Measurements from ENCODE around the gene ZYX. TPM values are rescaled to one million over a fixed set of nuclear protein-coding genes. Genes with fewer than 3 reads are reported as not detected.
A peak's percentile ranks its signal among the peaks of the same experiment; 100 is the strongest.

ZYX gene
- total RNA-seq, 2 experiments from 2014 or later, result 103 to 148 TPM

DNA sequence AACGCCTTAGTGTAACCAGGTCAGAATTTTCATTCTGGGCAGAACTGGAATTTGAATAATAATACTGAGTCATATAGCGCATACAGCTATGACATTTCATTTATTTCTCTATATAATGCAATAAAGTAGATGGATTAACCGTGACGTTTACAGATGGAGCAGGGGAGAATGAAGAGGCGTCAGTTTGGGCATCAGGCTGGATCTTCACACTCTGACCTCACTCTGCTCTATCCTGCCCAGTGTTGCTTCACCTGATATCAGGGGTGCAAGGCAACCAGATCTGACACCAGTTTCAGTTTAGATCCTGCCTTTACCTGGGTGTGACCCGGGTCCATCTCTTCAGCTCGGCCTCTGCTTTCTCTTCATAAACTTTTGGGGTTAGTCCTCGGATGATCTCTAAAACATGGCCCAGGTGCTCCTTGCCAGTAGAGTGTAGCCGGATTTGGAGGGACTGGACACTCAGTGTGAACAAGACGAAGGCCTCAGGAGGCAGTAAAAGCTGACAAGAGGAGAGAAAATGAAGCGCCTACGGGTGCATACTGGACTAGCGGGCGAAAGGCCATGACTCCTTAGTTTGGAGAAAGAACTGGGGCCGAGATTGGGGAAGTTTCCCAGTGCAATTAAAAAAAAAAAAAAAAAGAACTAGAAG is 1.4 kb upstream of the ZYX start:
- POLR2A ChIA-PET, result interaction anchor here (0.6 to 1.3 kb wide), 5 partner anchors 16 to 572 kb away, joined by 3 to 7 read pairs (median 3); no protein-coding TSS in a partner anchor
- H3K9me3 Mint-ChIP-seq (ENCODE audit: low read depth), result no peaks in the 10 kb centered on the region
- peak overlapping the region; percentile 82 for H3K4me3 Mint-ChIP-seq
- CTCF ChIA-PET, result interaction anchor here (0.6 to 3.3 kb wide), 22 partner anchors 11 to 538 kb away, joined by 3 to 19 read pairs (median 4); no protein-coding TSS in a partner anchor
- intact Hi-C loops (cut with DNase I, micrococcal nuclease), result loop anchor here (1.0 to 10.0 kb wide), 12 partner anchors 17 to 575 kb away; partner anchors contain the start of genes EPHA1 (in 2 of the 2), CASP2 (in 1 of the 2), FAM131B (in 1 of the 2) and TCAF1 (in 1 of the 2)
- peak; percentile 1 for ATAC-seq
- H3K27me3 Mint-ChIP-seq, result no peaks in the 10 kb centered on the region
- peak overlapping the region; percentile 89 for H3K27ac Mint-ChIP-seq
- H3K4me1 Mint-ChIP-seq, result peaks cover 44% of the 10 kb centered on the region
- DNase-seq, result peak; percentile 32
- H3K36me3 Mint-ChIP-seq (ENCODE audit: low read depth), result peaks cover 5% of the 10 kb centered on the region

DNA sequence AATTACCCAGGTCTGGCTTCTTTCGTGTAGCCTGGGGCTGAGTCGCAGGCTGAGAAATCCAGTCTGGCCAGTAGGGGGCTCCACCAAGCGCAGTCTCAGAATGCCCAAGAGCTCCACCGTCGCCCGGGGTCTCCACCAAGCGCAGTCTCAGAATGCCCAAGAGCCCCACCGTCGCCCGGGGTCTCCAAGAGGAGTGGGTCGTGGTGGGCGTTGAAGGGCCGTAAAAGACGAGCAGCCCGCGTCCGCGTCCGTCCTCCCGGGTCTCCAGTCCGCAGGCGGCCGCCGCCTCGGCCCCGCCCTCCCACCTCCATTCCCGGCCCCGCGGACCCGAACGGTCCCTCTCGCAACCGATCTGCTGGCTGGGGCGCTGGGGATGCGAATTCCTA is 892 bp upstream of the ZYX start:
- H3K27me3 Mint-ChIP-seq, result no peaks in the 10 kb centered on the region
- intact Hi-C loops (cut with DNase I, micrococcal nuclease), result loop anchor here (1.0 to 10.0 kb wide), 12 partner anchors 18 to 575 kb away; partner anchors contain the start of genes EPHA1 (in 2 of the 2), CASP2 (in 1 of the 2), FAM131B (in 1 of the 2) and TCAF1 (in 1 of the 2)
- peak overlapping the region; percentile 89 for H3K27ac Mint-ChIP-seq
- POLR2A ChIA-PET, result interaction anchor here (0.6 to 1.3 kb wide), 4 partner anchors 16 to 572 kb away, joined by 3 to 7 read pairs (median 3); no protein-coding TSS in a partner anchor
- H3K36me3 Mint-ChIP-seq (ENCODE audit: low read depth), result peaks cover 5% of the 10 kb centered on the region
- peak overlapping the region; percentile 82 for H3K4me3 Mint-ChIP-seq
- CTCF ChIA-PET, result interaction anchor here (0.5 to 3.3 kb wide), 21 partner anchors 11 to 539 kb away, joined by 3 to 19 read pairs (median 4); no protein-coding TSS in a partner anchor
- H3K4me1 Mint-ChIP-seq, result peaks cover 39% of the 10 kb centered on the region
- peak; percentile 57 for ATAC-seq
- no peaks in the 10 kb centered on the region for H3K9me3 Mint-ChIP-seq (ENCODE audit: low read depth)
- peak; percentile 93 for DNase-seq

DNA sequence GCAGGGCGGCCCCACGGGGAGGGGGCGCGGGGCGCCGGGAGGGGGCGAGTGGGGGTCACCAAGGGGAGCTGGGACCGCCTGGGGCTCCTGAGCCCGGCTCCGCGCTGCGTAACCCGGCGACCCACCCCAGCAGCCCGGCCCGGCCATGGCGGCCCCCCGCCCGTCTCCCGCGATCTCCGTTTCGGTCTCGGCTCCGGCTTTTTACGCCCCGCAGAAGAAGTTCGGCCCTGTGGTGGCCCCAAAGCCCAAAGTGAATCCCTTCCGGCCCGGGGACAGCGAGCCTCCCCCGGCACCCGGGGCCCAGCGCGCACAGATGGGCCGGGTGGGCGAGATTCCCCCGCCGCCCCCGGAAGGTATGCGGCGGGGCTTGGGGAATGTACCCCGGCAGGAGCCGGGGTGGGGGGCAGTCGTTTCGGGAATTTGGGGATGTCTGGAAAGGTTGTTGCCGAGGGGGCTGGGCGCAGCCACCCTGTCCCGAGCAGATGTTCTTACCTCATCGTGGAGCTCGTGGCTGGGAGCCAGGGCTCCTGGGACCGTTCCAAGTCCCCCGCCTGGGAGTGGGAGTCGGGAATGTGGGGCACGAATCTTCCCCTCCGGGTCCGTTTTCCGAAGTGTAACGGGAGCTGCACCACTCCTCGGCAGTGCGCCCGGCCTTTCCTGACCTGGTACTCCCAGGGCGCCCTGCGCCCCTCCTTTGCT is 431 bp downstream of the ZYX start:
- POLR2A ChIA-PET, result no interaction called here
- peaks cover 26% of the 10 kb centered on the region for H3K4me1 Mint-ChIP-seq
- H3K27me3 Mint-ChIP-seq, result no peaks in the 10 kb centered on the region
- intact Hi-C loops (cut with DNase I, micrococcal nuclease), result loop anchor here (1.0 to 10.0 kb wide), 8 partner anchors 27 to 577 kb away; partner anchors contain the start of genes CASP2 (in 1 of the 2), EPHA1 (in 1 of the 2) and TCAF1 (in 1 of the 2)
- peak overlapping the region; percentile 30 for H3K27ac Mint-ChIP-seq
- peak overlapping the region; percentile 82 for H3K4me3 Mint-ChIP-seq
- peaks cover 5% of the 10 kb centered on the region for H3K36me3 Mint-ChIP-seq (ENCODE audit: low read depth)
- no peaks in the 10 kb centered on the region for H3K9me3 Mint-ChIP-seq (ENCODE audit: low read depth)
- CTCF ChIA-PET, result interaction anchor here (1.1 kb wide), 1 partner anchor 25 kb away, joined by 4 read pairs; no protein-coding TSS in a partner anchor
- DNase-seq (peak; percentile 51), ATAC-seq (peak; percentile 0)

DNA sequence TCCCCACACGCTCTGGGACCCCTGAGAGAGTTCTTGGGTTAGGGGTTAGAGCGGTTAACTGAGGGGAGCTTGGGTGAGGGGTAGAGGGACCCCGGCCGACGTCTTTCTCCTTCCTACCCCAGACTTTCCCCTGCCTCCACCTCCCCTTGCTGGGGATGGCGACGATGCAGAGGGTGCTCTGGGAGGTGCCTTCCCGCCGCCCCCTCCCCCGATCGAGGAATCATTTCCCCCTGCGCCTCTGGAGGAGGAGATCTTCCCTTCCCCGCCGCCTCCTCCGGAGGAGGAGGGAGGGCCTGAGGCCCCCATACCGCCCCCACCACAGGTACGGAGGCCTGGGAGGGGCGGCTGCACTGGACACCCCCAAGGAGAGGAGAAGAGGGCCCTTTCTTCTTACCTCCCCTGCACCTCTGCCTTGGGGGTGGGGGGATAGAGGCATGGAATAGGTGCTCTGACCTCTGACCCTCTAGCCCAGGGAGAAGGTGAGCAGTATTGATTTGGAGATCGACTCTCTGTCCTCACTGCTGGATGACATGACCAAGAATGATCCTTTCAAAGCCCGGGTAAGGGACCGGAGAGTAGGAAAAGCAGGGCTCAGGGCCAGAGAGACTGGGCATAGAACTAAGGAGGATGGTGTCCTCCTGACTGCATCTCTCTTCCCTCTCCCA is 1.1 kb downstream of the ZYX start:
- Mint-ChIP-seq H3K4me3 (peak overlapping the region; percentile 82), H3K36me3 (ENCODE audit: low read depth) (peaks cover 5% of the 10 kb centered on the region), H3K27me3 (no peaks in the 10 kb centered on the region), H3K27ac (peak overlapping the region; percentile 30), H3K4me1 (peaks cover 22% of the 10 kb centered on the region), H3K9me3 (ENCODE audit: low read depth) (no peaks in the 10 kb centered on the region)
- DNase-seq (no peak), ATAC-seq (no peak)
- ChIA-PET POLR2A (interaction anchor here (0.6 kb wide), 1 partner anchor 73 kb away, joined by 3 read pairs; no protein-coding TSS in a partner anchor), CTCF (interaction anchor here (1.1 kb wide), 1 partner anchor 24 kb away, joined by 4 read pairs; no protein-coding TSS in a partner anchor)
- intact Hi-C loops (cut with DNase I, micrococcal nuclease), result loop anchor here in 1 of 2 experiments (5.0 to 10.0 kb wide), 3 partner anchors 35 to 577 kb away; no protein-coding TSS in a partner anchor

DNA sequence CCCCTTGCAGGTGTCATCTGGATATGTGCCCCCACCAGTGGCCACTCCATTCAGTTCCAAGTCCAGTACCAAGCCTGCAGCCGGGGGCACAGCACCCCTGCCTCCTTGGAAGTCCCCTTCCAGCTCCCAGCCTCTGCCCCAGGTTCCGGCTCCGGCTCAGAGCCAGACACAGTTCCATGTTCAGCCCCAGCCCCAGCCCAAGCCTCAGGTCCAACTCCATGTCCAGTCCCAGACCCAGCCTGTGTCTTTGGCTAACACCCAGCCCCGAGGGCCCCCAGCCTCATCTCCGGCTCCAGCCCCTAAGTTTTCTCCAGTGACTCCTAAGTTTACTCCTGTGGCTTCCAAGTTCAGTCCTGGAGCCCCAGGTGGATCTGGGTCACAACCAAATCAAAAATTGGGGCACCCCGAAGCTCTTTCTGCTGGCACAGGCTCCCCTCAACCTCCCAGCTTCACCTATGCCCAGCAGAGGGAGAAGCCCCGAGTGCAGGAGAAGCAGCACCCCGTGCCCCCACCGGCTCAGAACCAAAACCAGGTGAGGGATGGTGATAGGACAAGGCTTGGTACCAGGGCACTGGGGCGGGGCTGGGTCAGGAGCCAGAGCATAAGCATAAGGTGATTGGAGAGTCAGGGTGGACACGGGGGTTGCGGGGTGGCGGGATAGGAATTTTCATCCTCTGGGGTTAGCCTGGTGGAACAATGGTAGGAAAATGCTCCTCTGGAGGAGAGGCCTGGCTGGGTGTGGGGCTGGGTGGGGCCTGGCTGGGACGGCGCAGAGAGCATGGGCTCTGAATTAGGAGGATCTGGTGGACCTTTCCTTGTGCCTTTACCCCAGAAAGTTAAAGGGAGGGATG is 1.9 kb downstream of the ZYX start:
- DNase-seq (no peak), ATAC-seq (no peak)
- POLR2A ChIA-PET, result interaction anchor here (0.6 to 2.0 kb wide), 3 partner anchors 23 to 72 kb away, joined by 3 to 7 read pairs (median 3); no protein-coding TSS in a partner anchor
- Mint-ChIP-seq H3K9me3 (ENCODE audit: low read depth) (no peaks in the 10 kb centered on the region), H3K4me3 (peak overlapping the region; percentile 82), H3K27ac (no peak overlapping the region), H3K36me3 (ENCODE audit: low read depth) (peaks cover 5% of the 10 kb centered on the region), H3K27me3 (no peaks in the 10 kb centered on the region), H3K4me1 (peaks cover 18% of the 10 kb centered on the region)
- CTCF ChIA-PET, result interaction anchor here (0.6 to 1.8 kb wide), 6 partner anchors 8 to 134 kb away, joined by 3 to 12 read pairs (median 3); no protein-coding TSS in a partner anchor
- intact Hi-C loops (cut with DNase I, micrococcal nuclease), result loop anchor here in 1 of 2 experiments (5.0 to 10.0 kb wide), 3 partner anchors 36 to 578 kb away; no protein-coding TSS in a partner anchor

GRCh38 chr7:143383642-143383957 is 2.5 kb downstream of the ZYX start:
- ATAC-seq (no peak), DNase-seq (no peak)
- H3K36me3 Mint-ChIP-seq (ENCODE audit: low read depth), result peaks cover 5% of the 10 kb centered on the region
- no peak overlapping the region for H3K27ac Mint-ChIP-seq
- no peaks in the 10 kb centered on the region for H3K27me3 Mint-ChIP-seq
- H3K4me1 Mint-ChIP-seq, result peaks cover 13% of the 10 kb centered on the region
- H3K9me3 Mint-ChIP-seq (ENCODE audit: low read depth), result no peaks in the 10 kb centered on the region
- intact Hi-C loops (cut with DNase I, micrococcal nuclease), result loop anchor here in 1 of 2 experiments (5.0 to 10.0 kb wide), 3 partner anchors 36 to 579 kb away; no protein-coding TSS in a partner anchor
- peak overlapping the region; percentile 82 for H3K4me3 Mint-ChIP-seq
- CTCF ChIA-PET, result interaction anchor here (0.6 to 1.8 kb wide), 9 partner anchors 9 to 750 kb away, joined by 3 to 12 read pairs (median 4); no protein-coding TSS in a partner anchor
- POLR2A ChIA-PET, result interaction anchor here (1.0 to 2.0 kb wide), 2 partner anchors 22 to 24 kb away, joined by 3 to 7 read pairs; no protein-coding TSS in a partner anchor

DNA sequence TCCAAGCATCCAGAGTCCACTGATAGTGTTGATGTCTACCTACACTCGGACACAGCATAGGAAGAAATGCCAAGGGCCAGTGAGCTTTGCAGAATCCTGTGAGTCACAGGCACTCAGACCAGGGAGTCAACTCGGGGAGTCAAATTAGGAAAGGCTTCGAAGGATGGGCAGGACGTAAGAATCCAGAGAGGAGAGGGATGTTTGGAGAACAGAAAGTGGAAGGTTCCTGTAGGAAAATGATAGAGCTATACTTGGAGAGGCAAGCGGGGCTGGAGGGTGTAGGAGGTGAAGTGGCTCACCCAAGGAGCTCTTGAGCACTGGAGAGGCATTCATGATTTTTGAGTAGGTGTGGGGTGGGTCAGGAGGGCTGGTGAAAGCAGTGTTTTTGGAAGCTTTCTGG is 3.0 kb downstream of the ZYX start:
- no peaks in the 10 kb centered on the region for H3K9me3 Mint-ChIP-seq (ENCODE audit: low read depth)
- intact Hi-C loops (cut with DNase I, micrococcal nuclease), result loop anchor here in 1 of 2 experiments (5.0 to 10.0 kb wide), 3 partner anchors 37 to 579 kb away; no protein-coding TSS in a partner anchor

DNA sequence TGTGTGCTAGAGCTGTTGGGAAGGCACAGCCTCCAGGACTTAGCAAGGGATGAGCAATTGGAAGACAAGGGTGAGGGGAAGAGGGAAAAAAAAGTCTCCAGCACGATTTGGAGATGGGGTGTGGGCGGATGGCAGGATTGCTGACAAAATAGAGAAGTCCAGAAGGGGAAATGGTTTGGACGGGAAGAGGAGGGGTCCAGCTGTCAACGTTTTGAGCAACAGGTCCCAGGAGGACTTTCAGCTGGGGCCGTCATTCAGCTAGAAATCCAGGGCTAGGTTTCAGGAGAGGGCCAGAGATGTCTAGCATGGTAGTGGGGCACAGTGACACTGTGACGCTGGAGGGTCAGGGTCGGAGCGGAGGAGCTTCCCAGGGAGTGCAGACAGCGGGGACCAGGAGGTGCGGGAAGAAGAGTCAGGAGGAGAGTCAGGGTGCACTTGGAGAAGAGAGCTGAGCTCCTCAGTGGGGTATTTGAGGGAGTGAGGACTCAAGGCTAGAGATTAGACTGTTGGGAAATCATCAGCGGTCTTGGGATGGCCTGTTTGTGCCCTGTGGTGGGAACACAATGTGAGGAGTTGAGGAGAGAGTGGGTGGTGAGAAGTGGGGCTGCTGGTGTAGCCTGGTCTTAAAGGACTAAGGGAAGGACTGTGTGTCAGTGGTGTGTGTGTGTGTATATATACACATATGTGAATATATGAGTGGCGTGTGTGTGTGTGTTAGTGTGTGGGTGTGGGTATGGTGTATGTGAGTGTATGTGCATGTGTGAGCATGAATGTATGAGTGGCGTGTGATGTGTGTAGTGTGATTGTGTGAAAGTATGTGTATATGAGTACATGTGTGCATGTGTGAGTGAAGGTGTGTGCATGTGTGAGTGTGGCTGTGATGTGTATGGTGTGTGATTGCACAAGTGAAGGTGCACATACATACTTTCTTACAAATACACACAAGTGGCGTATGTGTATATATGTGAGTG is 3.8 kb downstream of the ZYX start:
- no peak overlapping the region for H3K27ac Mint-ChIP-seq
- H3K36me3 Mint-ChIP-seq (ENCODE audit: low read depth), result peaks cover 15% of the 10 kb centered on the region
- intact Hi-C loops (cut with DNase I, micrococcal nuclease), result loop anchor here in 1 of 2 experiments (5.0 to 10.0 kb wide), 3 partner anchors 38 to 580 kb away; no protein-coding TSS in a partner anchor
- H3K9me3 Mint-ChIP-seq (ENCODE audit: low read depth), result no peaks in the 10 kb centered on the region
- H3K4me1 Mint-ChIP-seq, result peaks cover 9% of the 10 kb centered on the region
- POLR2A ChIA-PET, result interaction anchor here (0.8 to 2.0 kb wide), 2 partner anchors 9 to 23 kb away, joined by 3 to 7 read pairs; no protein-coding TSS in a partner anchor
- CTCF ChIA-PET, result interaction anchor here (0.8 to 1.8 kb wide), 8 partner anchors 10 to 145 kb away, joined by 3 to 12 read pairs (median 4); no protein-coding TSS in a partner anchor
- DNase-seq, result no peak
- no peak overlapping the region for H3K4me3 Mint-ChIP-seq
- no peak for ATAC-seq
- no peaks in the 10 kb centered on the region for H3K27me3 Mint-ChIP-seq

More for the DNA sequence above, 3.0 kb downstream of the ZYX start:
- ATAC-seq (no peak), DNase-seq (no peak)
- Mint-ChIP-seq H3K4me1 (peaks cover 8% of the 10 kb centered on the region), H3K4me3 (no peak overlapping the region), H3K27me3 (no peaks in the 10 kb centered on the region), H3K27ac (no peak overlapping the region), H3K36me3 (ENCODE audit: low read depth) (peaks cover 8% of the 10 kb centered on the region)
- POLR2A ChIA-PET, result interaction anchor here (0.8 to 2.0 kb wide), 3 partner anchors 9 to 23 kb away, joined by 3 to 7 read pairs (median 3); no protein-coding TSS in a partner anchor
- CTCF ChIA-PET, result interaction anchor here (0.6 to 1.8 kb wide), 11 partner anchors 8 to 750 kb away, joined by 3 to 12 read pairs (median 4); no protein-coding TSS in a partner anchor
